Hematopoietic multipotent progenitor cell (in vitro differentiated cells): ENCODE data around the gene SEC16B. TPM values are rescaled to one million over a fixed set of nuclear protein-coding genes. Genes with fewer than 3 reads are reported as not detected.

Experiments
- DNase-seq, 3 donors: peaks; one replicate each; pipeline ENCODE4 v3.0.0-alpha.2; 2011 to 2015; ENCODE audit warnings: low read depth in 2 of 3, low spot score in 2 of 3
- total RNA-seq: library from RNA; depleted of rRNA; stranded (reverse); fragments of >200 nt; gene quantifications from one replicate; pipeline ENCODE4 v1.2.3, GENCODE V29; 2012

SEC16B gene
- total RNA-seq, 1 donor = 0.54 TPM

DNA sequence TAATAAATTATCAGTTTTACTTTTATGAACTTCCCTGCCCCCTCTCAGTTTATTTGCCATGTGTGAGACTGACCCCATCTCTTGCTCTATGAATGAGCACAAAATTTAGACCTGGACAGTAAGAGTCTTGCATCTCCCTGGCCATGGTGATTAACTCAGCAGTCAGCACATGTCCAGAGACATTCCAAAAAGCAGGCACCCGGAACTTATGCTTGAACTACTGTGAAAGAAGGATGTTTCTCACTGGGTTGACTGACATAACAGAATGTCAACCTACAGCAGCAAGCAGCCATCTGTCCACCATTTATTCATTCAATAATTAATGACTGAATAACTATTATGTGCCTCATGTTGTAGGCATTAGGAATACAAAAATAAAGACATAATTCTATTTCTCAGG is 11.3 kb upstream of the SEC16B start:
- no peak for DNase-seq

DNA sequence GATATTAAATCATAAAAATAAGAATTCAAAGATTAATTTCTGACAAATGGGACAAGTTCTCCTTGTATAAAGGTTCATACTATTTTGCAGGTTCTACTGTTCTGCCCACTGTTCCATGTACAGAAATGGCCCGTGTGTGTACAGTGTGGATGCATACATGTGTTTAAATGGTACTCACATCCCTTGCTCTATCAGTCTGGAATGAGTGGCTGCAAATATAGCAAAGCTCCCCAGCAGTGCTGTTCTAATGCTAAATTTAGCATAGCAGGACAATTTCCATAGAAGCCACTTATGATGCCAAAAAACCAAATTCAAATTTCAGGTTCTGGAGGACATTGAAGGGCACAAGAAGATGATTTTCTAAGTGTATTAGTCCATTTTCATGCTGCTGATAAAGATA is 9.4 kb upstream of the SEC16B start:
- no peak for DNase-seq

- DNase-seq = no peak
These were observed 8.7 kb upstream of the SEC16B start for GRCh38 chr1:177978530-177978929.

GRCh38 chr1:177977141-177977540 is 7.3 kb upstream of the SEC16B start:
- no peak for DNase-seq

DNA sequence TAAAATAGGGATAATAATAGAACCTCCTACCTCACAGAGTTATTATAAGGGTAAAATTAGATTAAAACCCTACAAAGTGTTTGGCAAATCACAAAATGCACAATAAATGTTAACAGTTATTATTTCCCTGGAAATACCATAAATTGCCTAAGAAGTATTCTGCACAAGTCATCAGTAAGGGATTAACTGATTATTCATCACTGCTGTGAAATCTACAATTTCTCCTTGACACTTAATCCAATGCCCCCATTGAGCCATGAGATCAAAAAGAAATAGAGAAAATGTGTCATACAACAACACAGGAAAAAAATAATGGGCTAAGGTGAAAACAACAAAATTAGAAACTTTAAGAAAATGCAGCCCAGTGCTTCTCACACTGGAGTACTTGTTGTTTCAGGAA is 6.7 kb upstream of the SEC16B start:
- DNase-seq = no peak

DNA sequence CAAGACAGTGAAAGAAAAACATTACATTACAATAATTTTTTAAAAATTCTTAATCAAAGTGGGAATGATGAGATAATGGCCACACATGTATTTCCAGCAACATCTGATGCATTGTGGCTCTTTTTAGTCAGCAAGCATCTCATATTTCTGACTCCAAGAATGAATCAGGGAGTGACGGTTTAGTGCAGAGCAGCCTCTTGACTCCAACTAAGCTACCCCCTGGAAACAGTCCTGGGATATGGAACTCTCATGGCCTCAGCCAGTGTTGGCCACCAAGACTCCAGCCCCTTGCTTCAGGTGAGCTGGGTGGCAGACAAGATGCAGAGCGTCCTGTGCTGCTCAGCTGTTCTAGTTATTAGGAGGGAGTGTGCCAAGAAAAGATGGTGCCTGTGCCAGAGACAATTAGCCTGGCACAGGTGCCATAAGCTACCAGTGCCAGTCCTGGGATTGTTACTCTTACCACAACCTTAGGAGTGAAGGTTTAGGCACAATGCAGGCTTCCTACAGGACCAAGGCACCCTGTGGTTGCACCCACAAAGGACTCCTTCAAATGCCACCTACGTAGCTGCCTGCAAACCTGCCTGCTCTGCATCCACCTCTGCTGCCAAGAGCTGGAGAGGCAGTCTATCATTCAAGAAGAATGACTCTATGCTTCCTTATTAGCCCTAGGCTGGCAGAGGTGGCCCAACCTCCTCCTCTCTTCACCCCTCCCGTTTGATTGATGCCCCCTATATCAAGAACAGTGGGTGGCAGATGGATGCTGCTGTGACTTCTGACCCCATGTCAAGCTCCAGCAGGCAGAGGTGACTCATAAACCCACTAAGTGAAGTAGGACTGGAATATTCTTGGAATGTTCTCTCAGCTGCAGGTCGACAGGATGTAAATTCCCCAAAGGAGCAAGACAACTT is 6.0 kb upstream of the SEC16B start:
- no peak for DNase-seq

- DNase-seq = no peak
These were observed 3.7 kb upstream of the SEC16B start for GRCh38 chr1:177973585-177973984.

GRCh38 chr1:177969109-177969508 is 749 bp downstream of the SEC16B start:
- no peak for DNase-seq

GRCh38 chr1:177966199-177966598 is 3.7 kb downstream of the SEC16B start:
- no peak for DNase-seq

GRCh38 chr1:177965293-177965692 is 4.6 kb downstream of the SEC16B start:
- no peak for DNase-seq

DNA sequence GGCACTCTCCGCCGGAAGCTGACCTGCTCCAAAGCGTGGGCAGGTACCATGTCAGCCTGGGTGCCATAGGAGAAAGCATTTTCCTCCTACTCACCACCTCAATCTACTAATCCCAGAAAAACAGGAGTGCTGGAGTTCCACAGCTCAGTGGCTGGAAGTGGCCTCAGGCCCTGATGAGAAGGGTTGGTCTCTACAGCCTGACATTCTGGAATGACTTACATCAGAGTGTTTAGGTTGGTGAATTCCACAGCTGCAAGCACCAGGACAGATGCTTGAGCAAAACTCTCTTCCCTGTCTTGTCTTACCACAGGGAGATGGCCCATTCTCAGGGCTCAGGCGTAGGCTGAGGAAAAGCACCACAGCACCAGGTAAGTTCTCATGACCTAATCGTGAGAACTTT is 5.5 kb downstream of the SEC16B start:
- DNase-seq = no peak

GRCh38 chr1:177960939-177961622 is 8.8 kb downstream of the SEC16B start:
- no peak for DNase-seq

DNA sequence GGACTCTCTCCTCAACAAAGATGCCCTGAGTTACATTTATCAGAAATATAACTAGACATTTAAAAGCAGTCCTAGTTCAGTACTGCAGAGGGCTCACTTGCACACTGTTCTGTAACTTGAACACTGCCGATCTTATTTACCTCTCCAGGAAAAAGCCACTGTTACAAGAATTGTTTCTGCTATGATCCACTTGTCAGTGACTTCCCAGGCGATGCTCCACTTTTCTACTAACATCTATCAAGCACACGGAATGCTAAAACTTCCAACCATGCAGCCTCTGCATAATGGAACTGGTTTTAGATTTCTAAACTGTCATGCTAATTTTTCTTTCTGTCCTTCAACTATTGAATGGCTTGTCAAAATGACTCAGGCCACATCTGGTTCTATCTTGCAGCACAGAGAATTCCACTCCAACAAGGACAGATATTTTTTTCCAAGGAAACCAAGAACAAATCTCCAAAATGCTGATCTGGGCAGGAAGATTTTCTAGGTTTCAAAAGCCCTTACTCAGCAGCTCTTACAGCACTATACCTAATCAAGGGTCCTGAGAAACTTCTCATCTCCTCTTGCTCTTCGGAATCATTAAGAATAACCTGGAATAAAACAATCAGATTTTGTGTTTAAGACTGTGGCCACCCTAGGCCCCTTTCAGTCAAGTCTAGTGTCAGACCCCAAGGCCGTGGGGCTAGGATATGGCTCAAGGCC is 9.9 kb downstream of the SEC16B start:
- no peak for DNase-seq

GRCh38 chr1:177958092-177958491 is 11.8 kb downstream of the SEC16B start:
- no peak for DNase-seq

- DNase-seq = no peak
These were observed 15.8 kb downstream of the SEC16B start for GRCh38 chr1:177954076-177954475.

DNA sequence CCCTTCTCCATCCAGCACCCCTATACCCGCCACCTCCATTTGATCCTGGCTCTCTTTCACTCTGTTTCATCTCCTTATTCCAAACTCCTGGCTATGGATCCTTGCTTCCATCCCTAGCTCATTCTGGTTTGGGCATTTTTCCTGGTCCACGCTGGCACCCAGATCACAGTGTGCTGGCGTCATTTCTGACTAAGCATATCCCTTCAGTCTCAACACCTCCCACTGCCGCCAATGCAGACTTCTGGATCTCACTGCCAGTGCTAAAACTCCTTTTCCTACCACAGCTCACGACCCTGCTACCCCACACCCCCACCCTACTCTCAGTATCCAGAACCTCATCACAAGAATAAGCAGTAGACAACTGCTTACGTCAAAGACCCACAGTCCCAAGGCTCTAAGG is 16.3 kb downstream of the SEC16B start:
- DNase-seq = no peak

DNA sequence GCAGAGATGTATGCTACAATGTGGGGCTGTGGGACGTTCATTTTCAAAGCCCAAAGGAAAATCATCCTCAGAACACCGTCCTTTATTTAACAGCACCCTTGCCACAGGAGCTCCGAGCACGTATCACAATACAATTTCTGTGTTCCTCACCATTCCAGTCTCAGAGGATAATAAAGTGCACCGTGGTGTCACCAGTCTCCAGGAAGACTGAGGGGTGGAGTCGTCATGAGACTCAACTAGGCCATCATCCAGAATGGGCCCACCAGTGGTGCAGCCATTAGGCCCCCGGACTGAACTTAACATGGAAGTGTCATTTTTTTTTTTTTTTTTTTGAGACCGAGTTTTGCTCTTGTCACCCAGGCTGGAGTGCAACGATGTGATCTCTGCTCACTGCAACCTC is 17.2 kb downstream of the SEC16B start:
- DNase-seq = no peak

DNA sequence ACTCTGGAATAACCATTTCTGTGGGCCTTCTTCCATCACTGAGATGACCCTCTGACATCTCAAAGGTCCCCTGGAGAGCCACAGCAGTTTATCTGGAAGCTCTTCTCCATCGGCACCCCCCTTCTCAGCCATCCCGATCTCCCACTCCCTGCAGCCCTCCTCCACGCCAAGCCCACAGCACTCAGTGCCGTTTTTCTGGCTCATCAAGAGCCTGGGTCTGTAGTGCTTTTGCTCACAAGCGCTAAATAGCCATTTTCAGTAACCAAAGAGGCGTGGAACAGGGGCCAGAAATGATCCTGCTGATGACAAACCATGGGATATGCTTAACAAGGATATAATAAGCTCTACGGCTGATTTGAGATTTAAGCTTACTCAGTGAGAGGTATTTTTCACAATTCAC is 17.6 kb downstream of the SEC16B start:
- DNase-seq = no peak

DNA sequence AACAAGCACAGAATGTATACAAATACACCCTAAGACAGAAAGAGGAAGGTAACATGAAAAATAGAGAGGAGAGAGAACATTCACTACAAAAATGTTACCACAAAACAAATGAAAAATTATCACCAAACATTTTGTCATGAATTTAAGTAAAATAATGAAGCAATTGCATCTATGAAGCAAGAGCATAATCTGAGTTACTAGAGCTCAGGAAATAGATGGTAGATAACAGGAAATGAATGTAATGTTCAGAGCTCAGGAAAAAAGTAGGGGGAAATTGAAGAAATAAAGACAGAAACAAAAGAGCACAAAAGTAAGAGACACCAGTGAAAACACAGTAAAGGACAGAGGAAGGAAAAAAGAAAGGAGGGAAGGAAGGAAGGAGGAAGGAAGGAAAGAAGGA is 19.4 kb downstream of the SEC16B start:
- DNase-seq = no peak

- peak in 2 of 3 donors; percentile 51 to 85 for DNase-seq
These were observed 21.4 kb downstream of the SEC16B start for GRCh38 chr1:177948336-177948972.

DNA sequence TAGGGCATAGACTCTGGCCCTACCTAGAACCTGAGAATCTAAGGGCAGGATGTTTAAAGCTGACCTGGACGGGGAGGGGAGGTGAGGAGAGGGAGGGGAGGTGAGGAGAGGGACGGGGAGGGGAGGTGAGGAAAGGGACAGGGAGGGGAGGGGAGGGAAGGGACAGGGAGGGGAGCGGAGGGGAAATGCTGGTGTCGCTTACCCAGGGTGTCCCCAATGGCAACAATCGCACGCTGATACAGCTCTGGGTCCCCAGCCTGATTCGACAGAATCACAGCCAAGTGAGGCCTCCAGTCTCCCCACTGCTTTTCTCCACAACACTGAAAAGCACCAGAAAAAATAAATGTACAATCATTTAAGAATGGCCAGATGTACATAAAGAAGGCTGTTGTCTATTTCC is 22.2 kb downstream of the SEC16B start:
- DNase-seq = no peak
